A549 (cell line): ENCODE measurements around the gene KCTD1. TPM values are rescaled to one million over a fixed set of nuclear protein-coding genes. Genes with fewer than 3 reads are reported as not detected.

Source experiments
- ATAC-seq, 2 experiments: fragments of 200-7000 bp in 1 of 2; fragments of >200 bp in 1 of 2; cut with Nextera tagmentation in 1 of 2; cut with Tn5 transposase in 1 of 2; 3 replicates each; pipeline versions ENCODE4 v1.8.0 to v1.9.1; 2018 to 2020; ENCODE audit warnings: mild to moderate bottlenecking in 1 of 2, moderate library complexity in 1 of 2
- CTCF ChIA-PET: fragments of 300-600 bp; sonication (Branson Sonifier 250); formaldehyde crosslinking; extraction: SDS; loops from one replicate; lab custom pipeline; 2021; ENCODE audit warnings: antibody characterized with exemption, inconsistent platforms; lab: Yijun Ruan, JAX
- POLR2A ChIA-PET: fragments of 350-600 bp; formaldehyde crosslinking; extraction: SDS; loops from one replicate; lab custom pipeline; 2021; ENCODE audit warnings: antibody characterized with exemption, inconsistent platforms; lab: Yijun Ruan, JAX
- DNase-seq, 2 experiments: peaks; one replicate each; pipeline versions ENCODE4 v3.0.0 to v3.0.0-alpha.2; 2011 to 2016; ENCODE audit warnings: low read depth in 1 of 2, low spot score in 1 of 2
- FAIRE-seq: peaks from 2 replicates; lab custom pipeline; 2011; peaks lifted over from hg19 to GRCh38; lab: Jason Lieb, UNC
- H3K27ac ChIP-seq, 2 experiments: fragments of >200 bp; sonication (Bioruptor Twin); formaldehyde crosslinking; 3 replicates each; pipeline ENCODE4 v1.5.1; 2016 to 2017
- H3K4me1 ChIP-seq: fragments of >200 bp; sonication (Bioruptor Twin); formaldehyde crosslinking; 3 replicates; pipeline ENCODE4 v1.6.1; 2016
- H3K4me2 ChIP-seq: fragments of >200 bp; sonication (Bioruptor Twin); formaldehyde crosslinking; 3 replicates; pipeline ENCODE4 v1.6.1; 2016
- H3K4me3 ChIP-seq: fragments of >200 bp; sonication (Bioruptor Twin); formaldehyde crosslinking; 3 replicates; pipeline ENCODE4 v1.5.1; 2016
- H3K9me3 ChIP-seq: fragments of >200 bp; sonication (Bioruptor Twin); formaldehyde crosslinking; 3 replicates; pipeline ENCODE4 v1.6.1; 2016
- BHLHE40 ChIP-seq: IDR thresholded peaks from 2 replicates; pipeline ENCODE4 v1.6.1; 2012; ENCODE audit warnings: low read depth, low read length, inconsistent platforms
- CBX2 ChIP-seq: fragments of 200-600 bp; sonication (generic); IDR thresholded peaks from 2 replicates; pipeline ENCODE4 v1.6.1; 2016; ENCODE audit warnings: low read depth, mild to moderate bottlenecking, borderline replicate concordance
- CBX8 ChIP-seq: fragments of 200-600 bp; sonication (generic); IDR thresholded peaks from 2 replicates; pipeline ENCODE4 v1.6.1; 2016
- CHD4 ChIP-seq: fragments of 200-600 bp; sonication (generic); IDR thresholded peaks from 2 replicates; pipeline ENCODE4 v1.6.1; 2016; ENCODE audit warnings: antibody characterized with exemption, mild to moderate bottlenecking, borderline replicate concordance
- ESRRA ChIP-seq: fragments of 150-350 bp; IDR thresholded peaks from 2 replicates; pipeline ENCODE4 v1.6.1; 2014; ENCODE audit warnings: mild to moderate bottlenecking, low read length, borderline replicate concordance
- FOSB ChIP-seq: fragments of 250-450 bp; sonication (Bioruptor Pico); IDR thresholded peaks from 2 replicates; pipeline ENCODE4 v1.5.0; 2020; ENCODE audit warnings: mild to moderate bottlenecking, moderate library complexity
- FOSL2 ChIP-seq, 2 experiments: fragments of 450-650 bp in 1 of 2; fragments of >200 bp in 1 of 2; sonication (Bioruptor Twin) in 1 of 2; formaldehyde crosslinking; IDR thresholded peaks; 2 replicates each; pipeline versions ENCODE4 v1.5.0 to v1.6.1; 2016 to 2020; ENCODE audit warnings: mild to moderate bottlenecking in 1 of 2, moderate library complexity in 1 of 2
- FOXS1 ChIP-seq: fragments of 250-450 bp; sonication (Bioruptor Pico); IDR thresholded peaks from 2 replicates; pipeline ENCODE4 v1.5.0; 2020; ENCODE audit warnings: mild to moderate bottlenecking, moderate library complexity
- HOXA7 ChIP-seq: fragments of 250-450 bp; sonication (Bioruptor Pico); IDR thresholded peaks from 2 replicates; pipeline ENCODE4 v1.5.0; 2020; ENCODE audit warnings: mild to moderate bottlenecking, moderate library complexity
- HOXB13 ChIP-seq: fragments of 250-450 bp; sonication (Bioruptor Pico); IDR thresholded peaks from 2 replicates; pipeline ENCODE4 v1.5.0; 2020; ENCODE audit warnings: low read depth, mild to moderate bottlenecking, moderate library complexity
- KDM1A ChIP-seq: fragments of 200-600 bp; sonication (generic); IDR thresholded peaks from 2 replicates; pipeline ENCODE4 v1.6.1; 2016; ENCODE audit warnings: low read depth, mild to moderate bottlenecking
- KDM5A ChIP-seq: fragments of 200-600 bp; sonication (generic); IDR thresholded peaks from 2 replicates; pipeline ENCODE4 v1.6.1; 2016; ENCODE audit warnings: antibody characterized with exemption, mild to moderate bottlenecking
- MAFK ChIP-seq: fragments of 450-650 bp; IDR thresholded peaks from 2 replicates; pipeline ENCODE4 v1.6.1; 2014; ENCODE audit not compliant: partially characterized antibody
- MYC ChIP-seq: IDR thresholded peaks from 2 replicates; pipeline ENCODE4 v1.6.1; 2012; ENCODE audit warnings: mild to moderate bottlenecking, inconsistent platforms, low read length, improper control_type of control experiment, borderline replicate concordance
- RNF2 ChIP-seq: fragments of 200-600 bp; sonication (generic); IDR thresholded peaks from 2 replicates; pipeline ENCODE4 v1.6.1; 2016; ENCODE audit warnings: low read depth, mild to moderate bottlenecking, antibody characterized with exemption, moderate library complexity, borderline replicate concordance
- TFCP2L1 ChIP-seq: fragments of 250-450 bp; sonication (Bioruptor Pico); IDR thresholded peaks from 2 replicates; pipeline ENCODE4 v1.5.0; 2021; ENCODE audit warnings: mild to moderate bottlenecking
- TP53 ChIP-seq: fragments of 250-450 bp; sonication (Bioruptor Pico); IDR thresholded peaks from 2 replicates; pipeline ENCODE4 v1.5.0; 2021; ENCODE audit warnings: mild to moderate bottlenecking, moderate library complexity
- ZC3H11A ChIP-seq: fragments of 450-650 bp; IDR thresholded peaks from 2 replicates; pipeline ENCODE4 v1.6.1; 2014; ENCODE audit warnings: antibody characterized with exemption, mild to moderate bottlenecking
- WGBS: methylation state at CpG from one replicate; pipeline ENCODE4 v1.1.6; 2017; ENCODE audit errors: missing lambda C conversion rate; 5-methylcytosine and 5-hydroxymethylcytosine counted together
- polyA plus RNA-seq, 4 experiments: library from polyadenylated mRNA; depleted of rRNA in 3 of 4; stranded (reverse); fragments of >200 nt; fragmentation: RNase III in 1 of 4; extraction: RNeasy Plus Mini Kit Qiagen cat#74134 plus additional on column Dnase treatment in 1 of 4; gene quantifications; 2 replicates in 3 of 4; 3 replicates in 1 of 4; pipeline ENCODE4 v1.2.3, GENCODE V29; 2011 to 2017
- TF ChIP-seq, protein P1 (sequence below): fragments of >200 bp; sonication (Bioruptor Twin); formaldehyde crosslinking; IDR thresholded peaks from 2 replicates; pipeline ENCODE4 v1.6.1; 2016
- TF ChIP-seq, protein P2 (sequence below): IDR thresholded peaks from 2 replicates; pipeline ENCODE4 v1.6.1; 2012

KCTD1 gene
- polyA plus RNA-seq, 2 of the 4 experiments (the other 2 are of a cell fraction) = 26.1 to 32.1 TPM

DNA sequence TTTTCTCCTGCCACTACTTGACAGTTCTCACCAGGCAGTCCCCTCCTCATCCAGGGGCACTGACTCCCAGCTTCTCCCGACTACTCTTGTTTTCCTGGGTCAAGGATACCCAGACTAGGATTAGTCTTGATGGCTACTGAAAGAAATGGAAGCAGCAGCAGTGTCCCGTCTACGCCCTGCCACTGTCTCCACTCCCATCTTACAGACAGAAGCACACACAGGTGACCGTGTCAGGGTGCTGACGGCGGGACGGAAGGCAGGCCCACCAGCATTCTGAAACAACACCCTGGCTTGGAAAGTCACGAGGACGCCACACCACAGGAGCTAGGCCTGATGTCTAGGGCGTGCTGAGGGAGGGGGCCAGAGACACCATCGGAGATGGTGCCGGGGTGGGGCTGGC lies 82.9 kb downstream of the KCTD1 start:
- FAIRE-seq (no peak), DNase-seq (no peak), ATAC-seq (no peak)
- no peaks in the 10 kb centered on the region for H3K9me3 ChIP-seq
- H3K4me3 ChIP-seq = no peak overlapping the region
- TF ChIP-seq KDM5A = no peak
- TF ChIP-seq ESRRA = no peak
- no peak for TF ChIP-seq TFCP2L1 (CRISPR knock-in tag)
- TF ChIP-seq CBX8 = no peak
- no peak for TF ChIP-seq FOSB
- no peak for TF ChIP-seq TP53 (CRISPR knock-in tag)
- TF ChIP-seq, protein P1, sequence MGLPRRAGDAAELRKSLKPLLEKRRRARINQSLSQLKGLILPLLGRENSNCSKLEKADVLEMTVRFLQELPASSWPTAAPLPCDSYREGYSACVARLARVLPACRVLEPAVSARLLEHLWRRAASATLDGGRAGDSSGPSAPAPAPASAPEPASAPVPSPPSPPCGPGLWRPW = no peak
- TF ChIP-seq, protein P2, sequence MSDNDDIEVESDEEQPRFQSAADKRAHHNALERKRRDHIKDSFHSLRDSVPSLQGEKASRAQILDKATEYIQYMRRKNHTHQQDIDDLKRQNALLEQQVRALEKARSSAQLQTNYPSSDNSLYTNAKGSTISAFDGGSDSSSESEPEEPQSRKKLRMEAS = no peak
- TF ChIP-seq ZC3H11A = no peak
- TF ChIP-seq FOSL2 (IDR thresholded peaks at IDR 0.05) = no peak
- no peak for TF ChIP-seq FOSL2 (CRISPR knock-in tag; IDR thresholded peaks at IDR 0.05)
- peak overlapping the region in 1 of 2 experiments; percentile 72; a peak in 4 of 6 replicates for H3K27ac ChIP-seq
- 96% methylated on average over 9 of the region's 12 CpGs for WGBS
- POLR2A ChIA-PET = no interaction called here
- H3K4me2 ChIP-seq = no peak overlapping the region
- H3K4me1 ChIP-seq = peaks cover 49% of the 10 kb centered on the region
- CTCF ChIA-PET = no interaction called here

DNA sequence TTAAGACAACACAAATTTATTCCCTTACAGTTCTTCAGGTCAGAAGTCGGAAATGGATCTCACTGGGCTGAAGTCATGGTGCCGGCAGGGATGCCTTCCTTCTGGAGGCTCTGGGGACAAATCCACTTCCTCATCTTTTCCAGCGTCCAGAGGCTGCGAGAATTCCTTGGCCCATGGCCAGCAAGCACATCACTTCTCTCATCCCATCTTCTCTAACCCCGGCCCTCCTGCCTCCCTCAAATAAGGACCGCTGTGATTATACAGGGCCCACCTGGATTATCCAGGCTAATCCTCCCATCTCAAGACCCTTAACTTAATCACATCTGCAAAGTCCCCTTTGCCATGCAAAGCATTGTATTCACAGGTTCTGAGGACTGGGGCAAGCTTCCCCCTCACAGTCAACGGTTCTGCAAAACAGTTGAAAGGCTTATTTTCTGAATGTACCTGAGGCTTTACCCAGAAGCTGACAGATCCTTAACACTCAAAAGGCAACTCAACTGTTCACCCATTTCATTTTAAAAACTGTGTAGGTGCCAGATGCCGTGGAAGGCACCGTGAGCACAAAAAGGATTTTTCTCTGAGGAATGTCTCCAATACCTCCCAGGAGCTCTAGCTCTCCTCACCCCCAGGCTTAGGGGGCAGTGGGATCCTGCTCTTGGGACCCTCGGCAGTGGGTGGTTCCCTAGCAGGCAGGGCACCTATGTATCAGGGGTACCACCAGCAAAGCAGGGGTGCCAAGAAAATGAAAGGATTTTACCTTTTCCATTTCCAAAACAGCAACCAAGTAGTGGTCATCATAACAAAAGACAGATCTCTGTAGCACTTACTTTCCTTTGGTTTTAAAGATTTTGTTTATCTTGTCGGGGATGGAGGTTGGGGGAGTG lies 84.0 kb downstream of the KCTD1 start:
- H3K4me2 ChIP-seq = no peak overlapping the region
- FAIRE-seq = no peak
- CTCF ChIA-PET = interaction anchor here (1.6 kb wide), 1 partner anchor 10 kb away, joined by 4 read pairs; no protein-coding TSS in a partner anchor

DNA sequence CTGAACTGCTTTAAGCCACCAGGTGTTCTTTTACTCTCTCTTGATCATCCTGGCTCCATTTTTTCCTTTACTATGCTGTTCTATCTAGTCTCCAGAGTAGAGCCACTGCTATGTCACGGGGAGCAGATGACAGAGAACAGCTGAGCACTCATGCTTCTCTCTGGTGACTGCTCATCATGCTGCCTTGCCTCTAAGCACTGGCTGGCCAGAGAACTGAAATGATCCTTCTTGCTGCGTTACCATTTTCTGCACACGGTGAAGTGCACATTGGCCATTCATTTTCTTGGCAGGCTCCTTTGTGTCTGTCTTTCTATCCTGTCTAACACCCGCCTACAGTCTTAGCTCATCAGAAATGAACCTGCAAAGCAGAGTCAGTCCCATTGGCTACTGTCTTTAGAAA lies 86.0 kb downstream of the KCTD1 start:
- no peak for ATAC-seq
- POLR2A ChIA-PET = no interaction called here
- H3K4me3 ChIP-seq = no peak overlapping the region
- no peaks in the 10 kb centered on the region for H3K9me3 ChIP-seq
- peaks cover 36% of the 10 kb centered on the region for H3K4me1 ChIP-seq
- no peak for DNase-seq
- 92% methylated on average over 4 of the region's 4 CpGs for WGBS
- no peak for FAIRE-seq
- peak overlapping the region; percentile 26 to 76; a peak in 4 of 6 replicates for H3K27ac ChIP-seq
- CTCF ChIA-PET = no interaction called here
- TF ChIP-seq TP53 (CRISPR knock-in tag) (no peak), KDM1A (no peak), MYC (no peak), FOXS1 (CRISPR knock-in tag) (no peak)
- no peak overlapping the region for H3K4me2 ChIP-seq

More for the DNA sequence above, 84.0 kb downstream of the KCTD1 start:
- WGBS = 87% methylated on average over 11 of the region's 11 CpGs
- DNase-seq = no peak
- no peak for TF ChIP-seq BHLHE40
- TF ChIP-seq CBX2 = no peak
- TF ChIP-seq HOXA7 (CRISPR knock-in tag) = no peak
- TF ChIP-seq CHD4 = no peak
- TF ChIP-seq MAFK = no peak
- no peak for TF ChIP-seq HOXB13 (CRISPR knock-in tag)
- TF ChIP-seq, all 56 proteins: peak for 0
- no peak overlapping the region for H3K4me3 ChIP-seq
- no peaks in the 10 kb centered on the region for H3K9me3 ChIP-seq
- H3K27ac ChIP-seq = peak overlapping the region; percentile 50 to 72; a peak in 4 of 6 replicates
- H3K4me1 ChIP-seq = peaks cover 39% of the 10 kb centered on the region
- no peak for ATAC-seq
- POLR2A ChIA-PET = no interaction called here

DNA sequence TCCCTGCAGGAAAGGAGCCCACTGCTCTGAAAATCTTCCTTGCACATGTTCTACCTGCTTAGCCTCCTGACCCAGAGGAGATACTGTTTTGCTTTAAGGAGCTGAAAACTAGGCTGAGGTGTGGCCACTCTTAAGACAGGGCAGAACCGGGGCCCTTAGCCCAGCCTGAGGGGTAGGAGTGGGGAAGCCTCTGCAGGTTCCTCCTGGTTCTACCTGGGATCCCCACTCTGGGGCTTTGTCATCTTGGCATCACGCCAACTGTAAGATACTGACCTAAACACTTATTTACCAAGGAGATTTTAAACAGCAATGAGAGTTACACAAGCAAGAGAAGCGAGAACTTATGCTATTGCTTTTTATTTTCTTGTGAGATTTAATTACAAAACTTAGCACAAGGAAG lies 86.9 kb downstream of the KCTD1 start:
- POLR2A ChIA-PET = no interaction called here
- ATAC-seq = no peak; a peak in 1 of 6 replicates

More for the DNA sequence above, 86.9 kb downstream of the KCTD1 start:
- Histone ChIP-seq H3K4me2 (no peak overlapping the region; the same call in 2 of the 3 replicates), H3K4me1 (peaks cover 45% of the 10 kb centered on the region), H3K9me3 (no peaks in the 10 kb centered on the region), H3K4me3 (no peak overlapping the region), H3K27ac (peak overlapping the region; percentile 26 to 76; a peak in 5 of 6 replicates)
- CTCF ChIA-PET = interaction anchor here (1.3 kb wide), 1 partner anchor 7 kb away, joined by 4 read pairs; no protein-coding TSS in a partner anchor
- WGBS = 45% methylated on average over 3 of the region's 3 CpGs
- TF ChIP-seq RNF2 = no peak
- DNase-seq = no peak
- no peak for FAIRE-seq
